GM15510 (cell line): ENCODE data around the gene ALPK3.

Experiments used
- POLR2A ChIP-seq: IDR thresholded peaks from 3 replicates; pipeline ENCODE4 v1.6.1; 2011; ENCODE audit warnings: borderline replicate concordance; ENCODE audit not compliant: insufficient read length; ENCODE audit errors: extremely low read depth

Gene ALPK3

GRCh38 chr15:84791763-84792162, 25.4 kb upstream of the ALPK3 start:
- no peak for TF ChIP-seq POLR2A

GRCh38 chr15:84793431-84794161, 23.6 kb upstream of the ALPK3 start:
- no peak for TF ChIP-seq POLR2A

DNA sequence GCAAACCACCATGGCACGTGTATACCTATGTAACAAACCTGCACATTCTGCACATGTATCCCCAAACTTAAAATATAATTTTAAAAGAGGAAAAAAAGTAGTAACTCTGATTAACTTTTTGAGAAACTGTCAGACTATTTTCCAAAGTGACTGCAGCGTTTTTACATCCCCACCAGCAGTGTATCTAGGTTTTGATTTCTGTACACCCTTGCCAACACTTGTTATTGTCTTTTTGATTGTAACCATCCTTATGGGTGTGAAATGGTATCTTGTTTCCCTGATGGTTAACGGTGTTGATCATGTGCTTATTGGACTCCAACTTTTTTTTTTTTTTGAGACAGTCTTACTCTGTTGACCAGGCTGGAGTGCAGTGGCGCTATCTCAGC, 23.0 kb upstream of the ALPK3 start:
- TF ChIP-seq POLR2A: no peak

- TF ChIP-seq POLR2A: no peak
Measured at GRCh38 chr15:84795186-84795585, 22.0 kb upstream of the ALPK3 start.

DNA sequence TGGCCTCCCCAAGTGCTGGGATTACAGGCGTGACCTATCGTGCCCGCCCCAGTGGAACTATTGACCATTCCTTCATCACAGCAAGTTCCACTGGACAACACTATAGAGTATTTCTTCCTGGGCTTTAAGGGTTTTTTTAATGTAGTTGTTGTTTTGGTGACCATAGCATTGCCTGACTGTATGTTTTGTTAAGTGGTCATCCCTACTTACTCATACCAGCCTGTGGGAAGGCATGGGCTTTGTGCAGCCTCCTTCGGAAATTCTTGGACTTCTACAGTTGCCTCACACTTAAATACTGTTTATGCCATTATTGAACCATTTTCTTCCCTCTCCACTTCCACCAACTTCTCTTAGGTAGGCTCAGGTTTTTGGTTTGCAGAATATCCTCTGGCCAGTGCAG, 19.9 kb upstream of the ALPK3 start:
- TF ChIP-seq POLR2A: no peak

- TF ChIP-seq POLR2A: no peak
Measured at GRCh38 chr15:84797801-84798200, 19.4 kb upstream of the ALPK3 start.

- TF ChIP-seq POLR2A: no peak
Measured at GRCh38 chr15:84798436-84798946, 18.7 kb upstream of the ALPK3 start.

DNA sequence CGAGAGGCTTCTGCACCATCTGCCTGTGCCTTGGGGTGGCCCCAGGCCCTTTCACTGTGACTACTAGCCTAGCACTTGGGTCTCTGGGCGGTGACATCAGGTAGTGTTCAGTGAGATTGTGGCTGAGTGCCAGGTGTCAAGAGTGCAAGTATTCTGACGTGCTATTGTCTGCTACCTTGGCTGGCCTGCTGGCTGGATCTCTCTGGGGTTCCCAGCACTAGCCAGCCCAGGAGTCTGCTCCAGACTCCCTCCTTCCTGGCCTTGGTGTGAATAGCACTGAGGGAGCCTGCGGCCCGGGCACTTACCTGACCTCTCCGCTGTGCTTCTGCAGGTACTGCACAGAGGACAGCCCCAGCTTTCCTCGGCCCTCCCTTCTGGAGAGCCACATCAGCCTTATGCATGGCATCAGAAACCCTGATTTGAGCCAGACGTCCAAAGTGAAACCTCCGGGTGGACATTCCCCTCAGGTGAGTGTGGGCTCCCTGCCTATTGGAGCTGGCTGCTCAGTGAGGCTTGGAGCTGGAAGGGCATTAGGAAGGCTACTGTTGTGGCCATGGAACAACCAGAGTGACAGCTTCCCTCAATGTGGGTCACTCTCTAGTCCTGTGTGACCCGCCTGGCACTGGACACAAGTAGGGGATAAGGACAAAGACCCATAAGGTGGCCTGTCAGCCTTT, 17.5 kb upstream of the ALPK3 start:
- TF ChIP-seq POLR2A: no peak

- TF ChIP-seq POLR2A: no peak
Measured at GRCh38 chr15:84800365-84800806, 16.8 kb upstream of the ALPK3 start.

DNA sequence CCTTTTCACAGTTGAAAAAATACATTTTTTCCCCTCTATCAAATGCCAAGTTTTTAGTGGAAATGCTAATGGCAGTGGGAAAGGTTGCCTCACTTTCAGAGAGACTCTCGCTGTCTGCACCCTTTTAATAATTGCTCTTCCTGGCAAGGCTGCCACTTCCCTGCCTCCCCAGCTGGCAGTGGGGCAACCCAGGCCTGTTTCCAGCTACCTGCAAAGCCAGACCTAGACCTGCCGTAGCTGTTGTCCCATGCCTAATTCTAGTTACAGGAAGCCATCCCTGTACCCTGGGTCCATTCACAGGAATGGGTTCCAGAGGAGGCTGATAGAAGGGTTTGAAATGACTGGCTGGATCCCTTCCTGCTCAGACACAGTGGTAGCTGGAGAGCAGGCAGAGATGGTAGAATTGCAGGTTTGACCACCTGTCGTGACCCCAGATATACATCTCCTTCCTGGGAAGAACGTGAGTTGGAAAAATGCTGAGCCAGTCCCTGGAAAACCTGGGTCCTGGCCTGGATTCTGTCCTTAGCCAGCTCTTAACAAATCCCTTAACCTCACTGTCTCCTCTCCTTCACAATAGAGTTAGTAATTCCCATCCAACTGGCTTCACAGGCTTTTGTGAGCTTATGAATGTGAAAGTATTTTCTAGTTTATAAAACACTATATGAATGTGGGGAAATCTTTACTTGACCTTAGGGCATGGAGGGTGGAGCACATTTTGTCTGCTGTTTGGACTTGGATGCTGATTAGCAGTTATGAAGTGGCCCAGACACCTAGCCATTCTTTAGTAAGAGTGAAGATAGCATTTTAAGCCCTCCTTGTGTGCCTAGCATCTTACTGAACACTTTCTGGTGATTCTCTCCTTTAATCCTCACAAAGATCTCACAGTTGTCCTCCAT, 12.9 kb upstream of the ALPK3 start:
- no peak for TF ChIP-seq POLR2A

GRCh38 chr15:84805221-84805620, 11.9 kb upstream of the ALPK3 start:
- TF ChIP-seq POLR2A: no peak

GRCh38 chr15:84807228-84807627, 9.9 kb upstream of the ALPK3 start:
- no peak for TF ChIP-seq POLR2A

GRCh38 chr15:84810073-84810840, 6.9 kb upstream of the ALPK3 start:
- TF ChIP-seq POLR2A: no peak

GRCh38 chr15:84811151-84811550, 6.0 kb upstream of the ALPK3 start:
- TF ChIP-seq POLR2A: no peak

- TF ChIP-seq POLR2A: no peak
Measured at GRCh38 chr15:84811828-84812227, 5.3 kb upstream of the ALPK3 start.

- TF ChIP-seq POLR2A: no peak
Measured at GRCh38 chr15:84812842-84813241, 4.3 kb upstream of the ALPK3 start.
